ENCODE results near the gene GARIN5B. TPM values are rescaled to one million over a fixed set of nuclear protein-coding genes. Genes with fewer than 3 reads are reported as not detected.
"Not testable (repeated sequence)": the region's sequence is repeated elsewhere in the genome, so short reads cannot be mapped to it uniquely, and the experiment has no call there.

The GARIN5B gene
- total RNA-seq, 1 experiment from 2014 or later, result not detected

DNA sequence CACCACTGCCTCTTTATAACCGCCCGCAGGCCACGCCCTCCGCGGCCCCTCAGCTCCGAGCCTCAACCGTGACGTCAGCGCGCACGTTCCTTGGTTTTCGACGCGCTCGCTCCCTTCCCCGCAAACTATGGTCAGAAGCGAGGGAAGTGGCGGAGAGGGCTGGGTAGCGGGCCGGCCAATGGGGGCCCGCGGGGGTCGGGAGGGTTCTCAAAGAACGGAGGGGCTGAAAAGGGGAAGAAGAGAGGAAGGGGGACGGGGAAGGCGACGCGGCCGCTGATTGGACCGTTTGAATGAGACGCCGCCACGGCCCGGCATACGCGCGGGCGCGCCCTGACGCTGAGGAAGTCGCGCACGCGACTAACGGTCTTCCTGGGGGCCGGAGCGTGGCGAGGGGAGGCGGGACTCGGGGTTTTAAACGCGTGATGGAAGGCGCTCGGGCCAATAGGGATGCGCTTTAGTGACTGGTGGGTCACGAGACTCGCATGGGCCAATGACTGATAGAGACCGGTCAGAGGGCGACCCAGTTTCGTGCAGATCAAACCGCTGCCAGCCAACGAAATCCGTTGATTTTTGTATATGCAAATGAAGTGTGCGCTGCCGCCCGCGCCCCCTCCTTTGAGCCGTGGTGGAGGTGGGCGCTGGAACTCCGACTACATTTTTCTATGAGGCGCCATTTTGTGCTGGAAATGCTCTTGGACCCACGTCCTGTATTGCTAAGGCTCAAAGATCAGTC lies 44.9 kb upstream of the GARIN5B start:
- peaks cover 17% of the 10 kb centered on the region for H3K4me1 Mint-ChIP-seq (ENCODE audit: low read depth, unreplicated experiment)
- CTCF ChIA-PET, result interaction anchor here (0.7 to 1.4 kb wide), 2 partner anchors 21 to 248 kb away, joined by 3 read pairs; no protein-coding TSS in a partner anchor
- peak overlapping the region; percentile 96 for H3K27ac Mint-ChIP-seq (ENCODE audit: unreplicated experiment)
- peaks cover 2% of the 10 kb centered on the region for H3K9me3 Mint-ChIP-seq (ENCODE audit: low read depth, unreplicated experiment)
- peak overlapping the region; percentile 78 for H3K4me3 Mint-ChIP-seq (ENCODE audit: low read depth, unreplicated experiment)
- BruUV-seq (replicated peaks), result no TSS peak
- TF ChIP-seq, protein P1, sequence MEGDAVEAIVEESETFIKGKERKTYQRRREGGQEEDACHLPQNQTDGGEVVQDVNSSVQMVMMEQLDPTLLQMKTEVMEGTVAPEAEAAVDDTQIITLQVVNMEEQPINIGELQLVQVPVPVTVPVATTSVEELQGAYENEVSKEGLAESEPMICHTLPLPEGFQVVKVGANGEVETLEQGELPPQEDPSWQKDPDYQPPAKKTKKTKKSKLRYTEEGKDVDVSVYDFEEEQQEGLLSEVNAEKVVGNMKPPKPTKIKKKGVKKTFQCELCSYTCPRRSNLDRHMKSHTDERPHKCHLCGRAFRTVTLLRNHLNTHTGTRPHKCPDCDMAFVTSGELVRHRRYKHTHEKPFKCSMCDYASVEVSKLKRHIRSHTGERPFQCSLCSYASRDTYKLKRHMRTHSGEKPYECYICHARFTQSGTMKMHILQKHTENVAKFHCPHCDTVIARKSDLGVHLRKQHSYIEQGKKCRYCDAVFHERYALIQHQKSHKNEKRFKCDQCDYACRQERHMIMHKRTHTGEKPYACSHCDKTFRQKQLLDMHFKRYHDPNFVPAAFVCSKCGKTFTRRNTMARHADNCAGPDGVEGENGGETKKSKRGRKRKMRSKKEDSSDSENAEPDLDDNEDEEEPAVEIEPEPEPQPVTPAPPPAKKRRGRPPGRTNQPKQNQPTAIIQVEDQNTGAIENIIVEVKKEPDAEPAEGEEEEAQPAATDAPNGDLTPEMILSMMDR (IDR thresholded peaks at IDR 0.05; ENCODE audit: unreplicated experiment), result no peak
- H3K27me3 Mint-ChIP-seq (ENCODE audit: unreplicated experiment), result peaks cover 24% of the 10 kb centered on the region
- peak; percentile 98 for DNase-seq
- H3K36me3 Mint-ChIP-seq (ENCODE audit: insufficient read depth, unreplicated experiment), result peaks cover 61% of the 10 kb centered on the region
- intact Hi-C loops (cut with micrococcal nuclease; ENCODE audit: unreplicated experiment), result no loop called here

DNA sequence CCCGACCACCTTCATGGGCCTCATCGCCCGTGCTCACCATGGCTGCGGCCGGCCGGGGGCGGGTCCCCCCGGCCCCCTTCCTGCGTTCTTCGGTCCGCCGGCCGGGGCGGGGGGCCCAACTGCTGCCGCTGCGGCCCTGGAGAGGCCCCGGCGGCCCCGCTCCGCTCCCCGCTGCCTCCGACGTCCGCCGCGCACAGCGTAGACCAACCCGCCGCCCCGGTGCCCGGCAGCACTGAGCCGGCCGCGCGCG lies 44.4 kb upstream of the GARIN5B start, which contains the start of gene UBE2S:
UBE2S (minus strand) TSS at position 239 of the 250 bp plus-strand sequence; CDS start at position 40, 199 bp downstream.
- H3K9me3 Mint-ChIP-seq (ENCODE audit: low read depth, unreplicated experiment); DNase-seq; BruUV-seq (replicated peaks); intact Hi-C loops (cut with micrococcal nuclease; ENCODE audit: unreplicated experiment): not testable (repeated sequence)
- Mint-ChIP-seq H3K27me3 (ENCODE audit: unreplicated experiment) (peaks cover 24% of the 10 kb centered on the region), H3K4me1 (ENCODE audit: low read depth, unreplicated experiment) (peaks cover 17% of the 10 kb centered on the region), H3K27ac (ENCODE audit: unreplicated experiment) (peak within 1 kb of the TSS; percentile 96), H3K4me3 (ENCODE audit: low read depth, unreplicated experiment) (peak within 1 kb of the TSS; percentile 78), H3K36me3 (ENCODE audit: insufficient read depth, unreplicated experiment) (peaks cover 66% of the 10 kb centered on the region)
- CTCF ChIA-PET, result interaction anchor here (0.7 to 1.4 kb wide), 2 partner anchors 22 to 247 kb away, joined by 3 read pairs; no protein-coding TSS in a partner anchor

DNA sequence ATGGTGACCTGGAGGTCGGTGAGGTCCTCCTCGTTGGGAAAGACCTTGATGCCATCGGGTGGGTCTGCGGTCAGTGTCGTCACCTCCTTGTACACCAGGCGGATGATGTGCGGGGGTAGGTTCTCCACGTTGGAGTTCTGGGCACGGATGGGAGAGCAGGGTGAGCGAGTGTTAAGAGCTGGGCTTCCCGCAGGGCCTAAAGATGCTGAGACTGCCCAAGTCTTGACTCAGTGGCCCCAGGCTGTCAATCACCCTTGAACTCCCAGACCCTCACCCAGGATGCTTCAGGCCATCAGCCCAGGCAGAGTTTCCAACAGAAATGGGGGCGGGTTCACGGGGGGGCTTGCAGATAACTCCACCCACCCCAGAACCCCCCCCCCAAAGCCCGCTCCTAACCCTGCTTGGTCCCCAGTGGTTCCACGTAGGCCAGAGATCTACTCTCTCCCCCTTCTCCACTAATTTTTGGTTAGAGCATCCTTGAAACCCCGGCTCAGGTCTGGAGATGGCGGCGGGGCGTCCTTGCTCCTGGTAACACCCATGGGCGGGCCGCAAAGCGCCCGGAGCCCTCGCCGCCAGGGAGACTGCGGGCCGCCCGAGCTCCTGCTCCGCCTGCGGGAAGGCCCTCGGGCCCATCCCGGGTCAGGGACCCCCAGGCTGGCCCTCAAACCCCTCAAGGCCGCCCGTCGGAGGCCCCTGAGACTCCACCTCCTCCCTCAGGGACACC lies 43.9 kb upstream of the GARIN5B start:
- peak overlapping the region; percentile 78 for H3K4me3 Mint-ChIP-seq (ENCODE audit: low read depth, unreplicated experiment)

DNA sequence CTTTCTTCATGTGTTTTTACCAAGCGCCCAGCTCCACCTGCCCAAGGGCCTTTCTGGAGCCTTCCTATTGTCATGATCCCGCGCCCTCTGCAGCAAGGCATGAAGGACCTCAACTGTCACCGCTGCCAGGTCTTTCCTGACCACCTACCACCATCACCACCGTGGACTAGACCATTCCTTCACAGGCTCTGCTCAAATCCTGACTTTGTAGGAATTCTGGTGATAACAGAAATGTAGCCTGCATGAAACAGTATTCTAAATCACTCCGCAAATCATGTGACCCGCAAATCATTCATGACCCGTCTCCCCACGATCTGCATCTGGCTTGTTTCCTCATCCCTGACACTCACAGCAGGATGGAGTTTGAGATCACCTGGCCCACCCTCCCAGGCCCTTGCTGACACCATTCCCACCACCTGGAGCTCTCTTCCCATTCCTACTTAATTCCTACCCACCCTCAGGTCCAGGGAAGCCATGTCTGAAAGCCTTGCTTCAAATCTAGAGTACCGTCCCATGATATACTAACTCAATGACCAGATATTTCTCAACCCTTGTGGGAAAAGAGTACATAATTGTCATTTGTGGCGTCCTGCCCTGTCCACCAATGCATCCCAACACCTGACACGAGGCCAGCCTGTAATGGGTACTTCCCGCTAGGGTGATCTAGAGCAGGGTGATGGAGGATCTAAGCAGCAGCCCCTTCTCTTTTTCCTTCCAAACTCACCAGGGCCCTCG lies 43.2 kb upstream of the GARIN5B start:
- BruUV-seq (replicated peaks), result no TSS peak

More for the DNA sequence above, 43.9 kb upstream of the GARIN5B start:
- TF ChIP-seq, protein P1 (IDR thresholded peaks at IDR 0.05; ENCODE audit: unreplicated experiment), result no peak
- intact Hi-C loops (cut with micrococcal nuclease; ENCODE audit: unreplicated experiment), result no loop called here
- DNase-seq, result peak; percentile 32
- BruUV-seq (replicated peaks), result TSS peak; percentile 41
- CTCF ChIA-PET, result interaction anchor here (0.7 to 1.4 kb wide), 2 partner anchors 22 to 247 kb away, joined by 3 read pairs; no protein-coding TSS in a partner anchor
- H3K36me3 Mint-ChIP-seq (ENCODE audit: insufficient read depth, unreplicated experiment), result peaks cover 71% of the 10 kb centered on the region
- H3K9me3 Mint-ChIP-seq (ENCODE audit: low read depth, unreplicated experiment), result peaks cover 2% of the 10 kb centered on the region
- H3K4me1 Mint-ChIP-seq (ENCODE audit: low read depth, unreplicated experiment), result peaks cover 17% of the 10 kb centered on the region
- peaks cover 24% of the 10 kb centered on the region for H3K27me3 Mint-ChIP-seq (ENCODE audit: unreplicated experiment)
- peak overlapping the region; percentile 96 for H3K27ac Mint-ChIP-seq (ENCODE audit: unreplicated experiment)

More for the DNA sequence above, 43.2 kb upstream of the GARIN5B start:
- TF ChIP-seq, protein P1 (IDR thresholded peaks at IDR 0.05; ENCODE audit: unreplicated experiment), result no peak
- Mint-ChIP-seq H3K36me3 (ENCODE audit: insufficient read depth, unreplicated experiment) (peaks cover 76% of the 10 kb centered on the region), H3K27me3 (ENCODE audit: unreplicated experiment) (peaks cover 18% of the 10 kb centered on the region), H3K9me3 (ENCODE audit: low read depth, unreplicated experiment) (peaks cover 1% of the 10 kb centered on the region), H3K27ac (ENCODE audit: unreplicated experiment) (peak overlapping the region; percentile 96), H3K4me1 (ENCODE audit: low read depth, unreplicated experiment) (peaks cover 17% of the 10 kb centered on the region), H3K4me3 (ENCODE audit: low read depth, unreplicated experiment) (peak overlapping the region; percentile 78)
- CTCF ChIA-PET, result interaction anchor here (0.6 kb wide), 1 partner anchor 13 kb away, joined by 6 read pairs; no protein-coding TSS in a partner anchor
- DNase-seq, result no peak
- intact Hi-C loops (cut with micrococcal nuclease; ENCODE audit: unreplicated experiment), result no loop called here
